HG02852 (cell line): ENCODE results near the gene LHPP.
"Not testable (repeated sequence)": the region's sequence is repeated elsewhere in the genome, so short reads cannot be mapped to it uniquely, and the experiment has no call there.

ENCODE experiments used
- ATAC-seq: cut with Tn5 transposase; IDR thresholded peaks from one replicate; pipeline ENCODE4 v1.9.1; 2021; ENCODE audit warnings: mild to moderate bottlenecking, moderate library complexity; ENCODE audit not compliant: unreplicated experiment

LHPP gene

GRCh38 chr10:124604214-124605000 lies 142.8 kb downstream of the LHPP start:
- ATAC-seq: no peak

- ATAC-seq: no peak
Measured at GRCh38 chr10:124605001-124605370, 143.4 kb downstream of the LHPP start.

- no peak for ATAC-seq
Measured at GRCh38 chr10:124605481-124605855, 143.8 kb downstream of the LHPP start.

GRCh38 chr10:124605856-124606812 lies 144.5 kb downstream of the LHPP start:
- no peak for ATAC-seq

GRCh38 chr10:124606822-124607221 lies 145.2 kb downstream of the LHPP start:
- ATAC-seq: no peak

GRCh38 chr10:124607693-124608092 lies 146.1 kb downstream of the LHPP start:
- no peak for ATAC-seq

- ATAC-seq: no peak
Measured at GRCh38 chr10:124608093-124608721, 146.6 kb downstream of the LHPP start.

GRCh38 chr10:124609698-124610097 lies 148.1 kb downstream of the LHPP start:
- ATAC-seq: no peak

- ATAC-seq: not testable (repeated sequence)
Measured at GRCh38 chr10:124610186-124610585, 148.6 kb downstream of the LHPP start.

- ATAC-seq: not testable (repeated sequence)
Measured at GRCh38 chr10:124610851-124611250, 149.2 kb downstream of the LHPP start.

GRCh38 chr10:124611738-124612137 lies 150.1 kb downstream of the LHPP start:
- ATAC-seq: no peak

GRCh38 chr10:124612611-124613498 lies 151.2 kb downstream of the LHPP start:
- ATAC-seq: no peak

GRCh38 chr10:124614003-124614659 lies 152.5 kb downstream of the LHPP start:
- peak; percentile 69 for ATAC-seq

GRCh38 chr10:124615259-124615658 lies 153.6 kb downstream of the LHPP start:
- ATAC-seq: no peak

GRCh38 chr10:124616040-124616835 lies 154.6 kb downstream of the LHPP start:
- no peak for ATAC-seq

- ATAC-seq: no peak
Measured at GRCh38 chr10:124616836-124617130, 155.2 kb downstream of the LHPP start.

- no peak for ATAC-seq
Measured at GRCh38 chr10:124618470-124619073, 156.9 kb downstream of the LHPP start.

GRCh38 chr10:124619195-124619594 lies 157.6 kb downstream of the LHPP start:
- no peak for ATAC-seq
